ENCODE results near the gene TDRD12.
"Not testable (repeated sequence)": the region's sequence is repeated elsewhere in the genome, so short reads cannot be mapped to it uniquely, and the experiment has no call there.

TDRD12 gene

GRCh38 chr19:32693151-32694108, 26.1 kb upstream of the TDRD12 start:
- peak; percentile 83 for DNase-seq

- not testable (repeated sequence) for DNase-seq
These were observed 25.3 kb upstream of the TDRD12 start for GRCh38 chr19:32694316-32694715.

GRCh38 chr19:32694851-32695250, 24.7 kb upstream of the TDRD12 start:
- peak; percentile 49 for DNase-seq

GRCh38 chr19:32695506-32695905, 24.1 kb upstream of the TDRD12 start:
- peak; percentile 56 for DNase-seq

- not testable (repeated sequence) for DNase-seq
These were observed 22.8 kb upstream of the TDRD12 start for GRCh38 chr19:32696771-32697170.

GRCh38 chr19:32700129-32700528, 19.4 kb upstream of the TDRD12 start:
- not testable (repeated sequence) for DNase-seq

GRCh38 chr19:32702010-32702409, 17.6 kb upstream of the TDRD12 start:
- no peak for DNase-seq

GRCh38 chr19:32704006-32704405, 15.6 kb upstream of the TDRD12 start:
- DNase-seq: not testable (repeated sequence)

GRCh38 chr19:32708457-32708856, 11.1 kb upstream of the TDRD12 start:
- no peak for DNase-seq

GRCh38 chr19:32709032-32709431, 10.5 kb upstream of the TDRD12 start:
- DNase-seq: no peak

GRCh38 chr19:32711747-32712146, 7.8 kb upstream of the TDRD12 start:
- no peak for DNase-seq

- not testable (repeated sequence) for DNase-seq
These were observed 3.4 kb upstream of the TDRD12 start for GRCh38 chr19:32716203-32716602.

- no peak for DNase-seq
These were observed 2.1 kb upstream of the TDRD12 start for GRCh38 chr19:32717496-32717895.

GRCh38 chr19:32718286-32718685, 1.3 kb upstream of the TDRD12 start:
- DNase-seq: no peak

GRCh38 chr19:32720216-32720935, 809 bp downstream of the TDRD12 start:
- no peak for DNase-seq

GRCh38 chr19:32720936-32721250, 1.3 kb downstream of the TDRD12 start:
- no peak for DNase-seq

GRCh38 chr19:32735936-32736335, 16.4 kb downstream of the TDRD12 start:
- DNase-seq: no peak

- no peak for DNase-seq
These were observed 23.5 kb downstream of the TDRD12 start for GRCh38 chr19:32743021-32743420.

- no peak for DNase-seq
These were observed 23.9 kb downstream of the TDRD12 start for GRCh38 chr19:32743447-32743846.

- DNase-seq: no peak
These were observed 25.2 kb downstream of the TDRD12 start for GRCh38 chr19:32744555-32745325.

GRCh38 chr19:32745594-32746251, 26.2 kb downstream of the TDRD12 start:
- not testable (repeated sequence) for DNase-seq

- DNase-seq: not testable (repeated sequence)
These were observed 27.1 kb downstream of the TDRD12 start for GRCh38 chr19:32746631-32747196.
